Adrenal gland (tissue), 5 donors: ENCODE data around the gene GRAPL.
"Not testable (repeated sequence)": the region's sequence is repeated elsewhere in the genome, so short reads cannot be mapped to it uniquely, and the experiment has no call there.

Experiments
- POLR2A ChIP-seq, 2 donors: fragments of 450-650 bp; IDR thresholded peaks; one replicate each; pipeline ENCODE4 v1.6.1; 2017; ENCODE audit warnings: antibody characterized with exemption in 2 of 2, mild to moderate bottlenecking in 2 of 2, moderate library complexity in 1 of 2
- TF ChIP-seq, protein P1 (sequence below), 6 experiments: fragments of 450-650 bp in 4 of 6; fragments of 200-600 bp in 2 of 6; sonication (generic) in 1 of 6; IDR thresholded peaks; 1 replicate in 5 of 6; 2 replicates in 1 of 6; pipeline versions ENCODE4 v1.5.1 to v1.8.0; 2016 to 2021; ENCODE audit warnings: antibody characterized with exemption in 6 of 6, mild to moderate bottlenecking in 2 of 6, moderate library complexity in 1 of 6
- donor health status: DM: no; HTN: no; CAD: no.

DNA sequence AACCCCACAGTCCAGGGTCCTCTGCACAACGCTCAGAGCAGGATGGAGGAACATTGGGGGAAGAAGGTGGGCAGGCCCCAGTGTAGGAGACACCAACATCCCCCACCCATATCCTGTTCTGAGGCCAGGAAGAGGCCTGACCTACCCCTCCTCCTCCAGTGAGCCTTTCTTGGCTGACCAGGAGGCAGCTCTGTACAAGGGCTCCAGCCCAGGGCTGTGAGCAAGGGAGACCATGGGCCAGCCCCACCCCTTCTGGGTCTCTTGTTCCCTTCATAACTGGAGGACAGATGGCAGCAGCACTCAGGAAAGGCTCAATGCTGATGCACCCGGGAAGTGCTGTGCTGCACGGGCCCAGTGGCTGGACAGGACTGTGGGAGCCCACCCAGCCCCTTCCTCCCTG, 47.0 kb downstream of the GRAPL start:
- TF ChIP-seq, protein P1, sequence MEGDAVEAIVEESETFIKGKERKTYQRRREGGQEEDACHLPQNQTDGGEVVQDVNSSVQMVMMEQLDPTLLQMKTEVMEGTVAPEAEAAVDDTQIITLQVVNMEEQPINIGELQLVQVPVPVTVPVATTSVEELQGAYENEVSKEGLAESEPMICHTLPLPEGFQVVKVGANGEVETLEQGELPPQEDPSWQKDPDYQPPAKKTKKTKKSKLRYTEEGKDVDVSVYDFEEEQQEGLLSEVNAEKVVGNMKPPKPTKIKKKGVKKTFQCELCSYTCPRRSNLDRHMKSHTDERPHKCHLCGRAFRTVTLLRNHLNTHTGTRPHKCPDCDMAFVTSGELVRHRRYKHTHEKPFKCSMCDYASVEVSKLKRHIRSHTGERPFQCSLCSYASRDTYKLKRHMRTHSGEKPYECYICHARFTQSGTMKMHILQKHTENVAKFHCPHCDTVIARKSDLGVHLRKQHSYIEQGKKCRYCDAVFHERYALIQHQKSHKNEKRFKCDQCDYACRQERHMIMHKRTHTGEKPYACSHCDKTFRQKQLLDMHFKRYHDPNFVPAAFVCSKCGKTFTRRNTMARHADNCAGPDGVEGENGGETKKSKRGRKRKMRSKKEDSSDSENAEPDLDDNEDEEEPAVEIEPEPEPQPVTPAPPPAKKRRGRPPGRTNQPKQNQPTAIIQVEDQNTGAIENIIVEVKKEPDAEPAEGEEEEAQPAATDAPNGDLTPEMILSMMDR (IDR thresholded peaks at IDR 0.05), result not testable (repeated sequence)
- TF ChIP-seq POLR2A (IDR thresholded peaks at IDR 0.05), result not testable (repeated sequence)
